ENCODE measurements around the gene C4orf51.

The C4orf51 gene

GRCh38 chr4:145694929-145695328, 15.0 kb downstream of the C4orf51 start:
- H3K36me3 ChIP-seq, result no peaks in the 10 kb centered on the region
- TF ChIP-seq CTCF (IDR thresholded peaks at IDR 0.05; ENCODE audit: low read depth, low read length), result no peak
- H3K9me3 ChIP-seq, result no peaks in the 10 kb centered on the region
- DNase-seq, result no peak
- no peak overlapping the region for H3K4me3 ChIP-seq (ENCODE audit: low read depth, low read length)
- no peaks in the 10 kb centered on the region for H3K4me1 ChIP-seq
- H3K27me3 ChIP-seq, result no peaks in the 10 kb centered on the region

GRCh38 chr4:145697332-145697731, 17.4 kb downstream of the C4orf51 start:
- Histone ChIP-seq H3K4me3 (ENCODE audit: low read depth, low read length) (no peak overlapping the region), H3K36me3 (no peaks in the 10 kb centered on the region), H3K27me3 (no peaks in the 10 kb centered on the region), H3K4me1 (no peaks in the 10 kb centered on the region), H3K9me3 (no peaks in the 10 kb centered on the region)
- TF ChIP-seq CTCF (IDR thresholded peaks at IDR 0.05; ENCODE audit: low read depth, low read length), result no peak
- DNase-seq, result no peak

GRCh38 chr4:145698507-145698906, 18.6 kb downstream of the C4orf51 start:
- no peaks in the 10 kb centered on the region for H3K27me3 ChIP-seq
- no peak for DNase-seq
- H3K9me3 ChIP-seq, result no peaks in the 10 kb centered on the region
- no peaks in the 10 kb centered on the region for H3K36me3 ChIP-seq
- TF ChIP-seq CTCF (IDR thresholded peaks at IDR 0.05; ENCODE audit: low read depth, low read length), result no peak
- no peaks in the 10 kb centered on the region for H3K4me1 ChIP-seq
- no peak overlapping the region for H3K4me3 ChIP-seq (ENCODE audit: low read depth, low read length)

GRCh38 chr4:145703850-145704497, 24.0 kb downstream of the C4orf51 start:
- H3K4me1 ChIP-seq, result no peaks in the 10 kb centered on the region
- DNase-seq, result no peak
- no peaks in the 10 kb centered on the region; the same call in 1 of the 2 replicates for H3K27me3 ChIP-seq
- no peaks in the 10 kb centered on the region for H3K9me3 ChIP-seq
- no peak for TF ChIP-seq CTCF (IDR thresholded peaks at IDR 0.05; ENCODE audit: low read depth, low read length)
- H3K4me3 ChIP-seq (ENCODE audit: low read depth, low read length), result no peak overlapping the region
- no peaks in the 10 kb centered on the region for H3K36me3 ChIP-seq

GRCh38 chr4:145709336-145709735, 29.4 kb downstream of the C4orf51 start:
- H3K4me1 ChIP-seq, result no peaks in the 10 kb centered on the region
- H3K36me3 ChIP-seq, result no peaks in the 10 kb centered on the region
- TF ChIP-seq CTCF (IDR thresholded peaks at IDR 0.05; ENCODE audit: low read depth, low read length), result no peak
- H3K27me3 ChIP-seq, result no peaks in the 10 kb centered on the region
- DNase-seq, result no peak
- no peak overlapping the region for H3K4me3 ChIP-seq (ENCODE audit: low read depth, low read length)
- no peaks in the 10 kb centered on the region for H3K9me3 ChIP-seq

GRCh38 chr4:145709843-145710242, 29.9 kb downstream of the C4orf51 start:
- H3K4me3 ChIP-seq (ENCODE audit: low read depth, low read length), result no peak overlapping the region
- DNase-seq, result no peak

More at GRCh38 chr4:145709843-145710242, 29.9 kb downstream of the C4orf51 start:
- Histone ChIP-seq H3K4me1 (no peaks in the 10 kb centered on the region), H3K27me3 (no peaks in the 10 kb centered on the region), H3K36me3 (no peaks in the 10 kb centered on the region), H3K9me3 (no peaks in the 10 kb centered on the region)
- TF ChIP-seq CTCF (IDR thresholded peaks at IDR 0.05; ENCODE audit: low read depth, low read length), result no peak
